GM08714 (cell line): ENCODE results near the gene HLCS.

Experiments
- H3K4me3 ChIP-seq: fragments of 200-500 bp; sonication (Bioruptor generic); 2 replicates; pipeline ENCODE4 v1.5.1; 2014; ENCODE audit warnings: mild to moderate bottlenecking, low read length, inconsistent platforms
- ZNF274 ChIP-seq: IDR thresholded peaks from 2 replicates; pipeline ENCODE4 v1.6.1; 2012; ENCODE audit warnings: mild to moderate bottlenecking, low read depth, low read length

HLCS gene

GRCh38 chr21:36741506-36741905, 225.0 kb downstream of the HLCS start:
- no peak for TF ChIP-seq ZNF274
- no peak overlapping the region for H3K4me3 ChIP-seq

- no peak for TF ChIP-seq ZNF274
These were observed 227.9 kb downstream of the HLCS start for GRCh38 chr21:36738489-36739126.

GRCh38 chr21:36735724-36736320, 230.6 kb downstream of the HLCS start:
- TF ChIP-seq ZNF274, result no peak
- H3K4me3 ChIP-seq, result no peak overlapping the region

More at GRCh38 chr21:36738489-36739126, 227.9 kb downstream of the HLCS start:
- no peak overlapping the region for H3K4me3 ChIP-seq

GRCh38 chr21:36735201-36735515, 231.3 kb downstream of the HLCS start:
- no peak overlapping the region for H3K4me3 ChIP-seq
- TF ChIP-seq ZNF274, result no peak

- no peak overlapping the region for H3K4me3 ChIP-seq
- TF ChIP-seq ZNF274, result no peak
These were observed 231.9 kb downstream of the HLCS start for GRCh38 chr21:36734367-36735200.

GRCh38 chr21:36733857-36734256, 232.6 kb downstream of the HLCS start:
- TF ChIP-seq ZNF274, result no peak
- H3K4me3 ChIP-seq, result no peak overlapping the region

GRCh38 chr21:36732761-36733160, 233.7 kb downstream of the HLCS start:
- no peak for TF ChIP-seq ZNF274
- H3K4me3 ChIP-seq, result no peak overlapping the region

- no peak for TF ChIP-seq ZNF274
- no peak overlapping the region for H3K4me3 ChIP-seq
These were observed 234.3 kb downstream of the HLCS start for GRCh38 chr21:36732217-36732616.

GRCh38 chr21:36730291-36731281, 235.9 kb downstream of the HLCS start:
- no peak for TF ChIP-seq ZNF274
- H3K4me3 ChIP-seq, result no peak overlapping the region

GRCh38 chr21:36729310-36729970, 237.0 kb downstream of the HLCS start:
- no peak for TF ChIP-seq ZNF274
- no peak overlapping the region for H3K4me3 ChIP-seq

- H3K4me3 ChIP-seq, result no peak overlapping the region
These were observed 237.9 kb downstream of the HLCS start for GRCh38 chr21:36728371-36729111.

GRCh38 chr21:36727866-36728265, 238.6 kb downstream of the HLCS start:
- H3K4me3 ChIP-seq, result no peak overlapping the region
- TF ChIP-seq ZNF274, result no peak

More at GRCh38 chr21:36728371-36729111, 237.9 kb downstream of the HLCS start:
- TF ChIP-seq ZNF274, result no peak
